HEK293T (cell line): Measurements from ENCODE around the gene HIVEP2.

Experiments used
- ARNT ChIP-seq: fragments of 450-650 bp; IDR thresholded peaks from 2 replicates; pipeline ENCODE4 v1.6.1; 2017; ENCODE audit warnings: mild to moderate bottlenecking
- ELF4 ChIP-seq: fragments of 450-650 bp; IDR thresholded peaks from 2 replicates; pipeline ENCODE4 v1.6.1; 2017; ENCODE audit warnings: antibody characterized with exemption
- FOXM1 ChIP-seq: fragments of 450-650 bp; IDR thresholded peaks from 2 replicates; pipeline ENCODE4 v1.6.1; 2017; ENCODE audit warnings: mild to moderate bottlenecking, borderline replicate concordance
- HDGF ChIP-seq: fragments of 450-650 bp; IDR thresholded peaks from 2 replicates; pipeline ENCODE4 v1.6.1; 2017; ENCODE audit warnings: antibody characterized with exemption, borderline replicate concordance
- SP1 ChIP-seq: fragments of 450-650 bp; IDR thresholded peaks from 2 replicates; pipeline ENCODE4 v1.6.1; 2017
- ZNF384 ChIP-seq: fragments of 450-650 bp; IDR thresholded peaks from 2 replicates; pipeline ENCODE4 v1.6.1; 2016

DNA sequence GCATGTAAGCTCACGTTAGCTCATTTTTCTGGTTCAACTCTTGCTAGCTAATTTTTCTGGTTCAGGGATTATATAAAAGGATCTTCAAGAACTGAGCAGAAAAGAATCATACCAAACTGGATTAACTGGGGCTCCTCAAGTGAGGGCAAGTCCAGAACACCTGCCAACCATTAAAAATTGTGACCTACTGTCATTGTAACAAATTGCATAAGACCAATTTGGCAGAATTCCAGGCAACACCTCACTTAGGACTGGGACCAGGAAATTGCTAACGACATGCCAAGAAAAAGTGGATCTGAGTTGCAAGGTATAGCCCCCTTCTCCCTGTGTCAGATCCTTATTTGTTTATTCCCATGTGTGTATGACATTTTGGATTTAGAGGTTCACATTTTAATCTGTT, 216.6 kb downstream of the HIVEP2 start:
- TF ChIP-seq FOXM1 = no peak
- no peak for TF ChIP-seq ZNF384
- TF ChIP-seq HDGF = no peak
- TF ChIP-seq ARNT = no peak
- no peak for TF ChIP-seq SP1
- no peak for TF ChIP-seq ELF4
